ENCODE results near the gene MAN1A2.

Gene MAN1A2

DNA sequence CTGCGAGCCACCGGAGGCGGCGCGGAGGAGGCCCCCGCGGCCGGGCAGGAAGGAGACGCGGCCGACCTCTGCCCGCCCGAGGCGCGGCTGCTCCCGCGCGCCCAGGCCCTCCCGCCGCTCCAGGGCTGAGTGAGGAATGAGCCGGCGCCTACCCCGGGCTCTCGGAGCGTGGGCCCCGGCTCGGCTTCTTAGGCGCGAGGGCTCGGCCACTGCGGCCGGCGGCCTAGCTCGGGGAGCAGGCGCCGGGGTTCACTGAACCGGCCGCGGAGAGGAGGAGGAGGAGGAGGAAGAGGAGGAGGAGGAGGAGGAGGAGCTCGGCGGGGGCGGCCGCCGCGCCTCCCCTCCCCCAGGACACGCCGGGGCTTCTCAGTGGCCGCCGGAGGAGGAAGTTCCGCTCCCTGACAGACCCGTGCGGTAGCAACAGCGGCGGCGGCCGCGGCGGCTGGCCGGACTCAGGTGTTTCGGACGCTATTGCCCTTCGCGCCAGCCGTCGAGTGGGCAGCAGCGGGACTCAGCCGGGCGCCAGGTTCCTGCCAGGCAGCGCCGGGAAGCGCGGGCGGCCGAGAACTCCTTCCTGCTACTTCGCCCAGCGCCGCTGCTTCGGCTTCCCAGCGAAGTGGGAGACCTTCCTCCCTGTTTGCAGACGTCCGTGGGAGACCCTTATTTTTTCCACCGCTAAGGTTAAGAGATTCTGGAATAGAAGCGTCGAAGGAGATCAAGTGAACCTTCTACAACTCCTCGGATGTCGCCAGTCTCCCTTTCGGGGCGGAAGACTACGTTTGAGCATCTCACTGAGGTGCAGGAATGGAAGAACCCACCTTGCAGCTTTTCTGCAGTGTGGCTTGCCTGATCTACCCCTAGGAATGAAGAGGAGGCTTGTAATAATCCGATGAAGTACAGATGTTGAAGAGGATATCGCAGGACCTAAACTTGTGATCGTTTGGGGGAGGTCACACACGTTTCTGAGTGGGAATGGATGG lies at the start of gene MAN1A2:
Gene MAN1A2 (plus strand): TSS at position 404 of the 980 bp plus-strand sequence. CDS start 735 bp downstream, outside the sequence.
- POLR2A ChIA-PET = interaction anchor here (0.8 to 1.8 kb wide), 4 partner anchors 9 to 77 kb away, joined by 3 to 9 read pairs (median 6); no protein-coding TSS in a partner anchor
- H3K9me3 ChIP-seq (ENCODE audit: control insufficient read depth, insufficient read depth, low read depth, low read length) = no peaks in the 10 kb centered on the region
- no peaks in the 10 kb centered on the region for H3K36me3 ChIP-seq (ENCODE audit: control insufficient read depth in 2 of 2, insufficient read depth in 1 of 2, low read length in 2 of 2)
- peak within 1 kb of the TSS; percentile 94 for H3K27ac ChIP-seq (ENCODE audit: extremely low read depth, low read depth, low read length)
- 0 out of 2 replicates have a peak, but pooled peaks cover 3% of the 10 kb centered on the region for H3K4me1 ChIP-seq (ENCODE audit: control insufficient read depth, insufficient read depth, low read length)
- peak within 1 kb of the TSS; percentile 88 for H3K4me3 ChIP-seq (ENCODE audit: low read depth, low read length)
- CTCF ChIA-PET = interaction anchor here (0.7 to 0.8 kb wide), 2 partner anchors 162 to 204 kb away, joined by 3 to 4 read pairs; no protein-coding TSS in a partner anchor
- TF ChIP-seq, protein P1, sequence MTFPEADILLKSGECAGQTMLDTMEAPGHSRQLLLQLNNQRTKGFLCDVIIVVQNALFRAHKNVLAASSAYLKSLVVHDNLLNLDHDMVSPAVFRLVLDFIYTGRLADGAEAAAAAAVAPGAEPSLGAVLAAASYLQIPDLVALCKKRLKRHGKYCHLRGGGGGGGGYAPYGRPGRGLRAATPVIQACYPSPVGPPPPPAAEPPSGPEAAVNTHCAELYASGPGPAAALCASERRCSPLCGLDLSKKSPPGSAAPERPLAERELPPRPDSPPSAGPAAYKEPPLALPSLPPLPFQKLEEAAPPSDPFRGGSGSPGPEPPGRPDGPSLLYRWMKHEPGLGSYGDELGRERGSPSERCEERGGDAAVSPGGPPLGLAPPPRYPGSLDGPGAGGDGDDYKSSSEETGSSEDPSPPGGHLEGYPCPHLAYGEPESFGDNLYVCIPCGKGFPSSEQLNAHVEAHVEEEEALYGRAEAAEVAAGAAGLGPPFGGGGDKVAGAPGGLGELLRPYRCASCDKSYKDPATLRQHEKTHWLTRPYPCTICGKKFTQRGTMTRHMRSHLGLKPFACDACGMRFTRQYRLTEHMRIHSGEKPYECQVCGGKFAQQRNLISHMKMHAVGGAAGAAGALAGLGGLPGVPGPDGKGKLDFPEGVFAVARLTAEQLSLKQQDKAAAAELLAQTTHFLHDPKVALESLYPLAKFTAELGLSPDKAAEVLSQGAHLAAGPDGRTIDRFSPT (tag by site-specific recombination; IDR thresholded peaks at IDR 0.05) = peak; percentile 80
- TF ChIP-seq ZSCAN30 (tag by site-specific recombination; IDR thresholded peaks at IDR 0.05) = peak; percentile 86
- TF ChIP-seq KLF8 (tag by site-specific recombination; IDR thresholded peaks at IDR 0.05) = peak; percentile 67; the same call in 1 of the 2 replicates
- TF ChIP-seq SP2 (tag by site-specific recombination; IDR thresholded peaks at IDR 0.05) = peak; percentile 77
- TF ChIP-seq ZBTB1 (tag by site-specific recombination; IDR thresholded peaks at IDR 0.05) = no peak
- TF ChIP-seq ZNF239 (tag by site-specific recombination; IDR thresholded peaks at IDR 0.05) = no peak
- TF ChIP-seq ZBTB20 (tag by site-specific recombination; IDR thresholded peaks at IDR 0.05) = peak; percentile 62
- TF ChIP-seq ZNF202 (tag by site-specific recombination; IDR thresholded peaks at IDR 0.05; ENCODE audit: borderline replicate concordance) = no peak
- no peak for TF ChIP-seq SCRT1 (tag by site-specific recombination; IDR thresholded peaks at IDR 0.05; ENCODE audit: borderline replicate concordance)
- TF ChIP-seq ZNF707 (tag by site-specific recombination; IDR thresholded peaks at IDR 0.05) = no peak
- no peak for TF ChIP-seq YY1 (tag by site-specific recombination; IDR thresholded peaks at IDR 0.05)
- TF ChIP-seq EGR2 (tag by site-specific recombination; IDR thresholded peaks at IDR 0.05; ENCODE audit: low read depth) = peak; percentile 94
- TF ChIP-seq ZNF121 (tag by site-specific recombination; IDR thresholded peaks at IDR 0.05) = no peak
- peak; percentile 41 for TF ChIP-seq SP7 (tag by site-specific recombination; IDR thresholded peaks at IDR 0.05)
- TF ChIP-seq, protein P2, sequence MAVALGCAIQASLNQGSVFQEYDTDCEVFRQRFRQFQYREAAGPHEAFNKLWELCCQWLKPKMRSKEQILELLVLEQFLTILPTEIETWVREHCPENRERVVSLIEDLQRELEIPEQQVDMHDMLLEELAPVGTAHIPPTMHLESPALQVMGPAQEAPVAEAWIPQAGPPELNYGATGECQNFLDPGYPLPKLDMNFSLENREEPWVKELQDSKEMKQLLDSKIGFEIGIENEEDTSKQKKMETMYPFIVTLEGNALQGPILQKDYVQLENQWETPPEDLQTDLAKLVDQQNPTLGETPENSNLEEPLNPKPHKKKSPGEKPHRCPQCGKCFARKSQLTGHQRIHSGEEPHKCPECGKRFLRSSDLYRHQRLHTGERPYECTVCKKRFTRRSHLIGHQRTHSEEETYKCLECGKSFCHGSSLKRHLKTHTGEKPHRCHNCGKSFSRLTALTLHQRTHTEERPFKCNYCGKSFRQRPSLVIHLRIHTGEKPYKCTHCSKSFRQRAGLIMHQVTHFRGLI (tag by site-specific recombination; IDR thresholded peaks at IDR 0.05) = 0 out of 2 replicates have a peak, but pooled peaks have one; percentile 46
- TF ChIP-seq SALL2 (tag by site-specific recombination; IDR thresholded peaks at IDR 0.05; ENCODE audit: borderline replicate concordance) = no peak
- TF ChIP-seq, protein P3, sequence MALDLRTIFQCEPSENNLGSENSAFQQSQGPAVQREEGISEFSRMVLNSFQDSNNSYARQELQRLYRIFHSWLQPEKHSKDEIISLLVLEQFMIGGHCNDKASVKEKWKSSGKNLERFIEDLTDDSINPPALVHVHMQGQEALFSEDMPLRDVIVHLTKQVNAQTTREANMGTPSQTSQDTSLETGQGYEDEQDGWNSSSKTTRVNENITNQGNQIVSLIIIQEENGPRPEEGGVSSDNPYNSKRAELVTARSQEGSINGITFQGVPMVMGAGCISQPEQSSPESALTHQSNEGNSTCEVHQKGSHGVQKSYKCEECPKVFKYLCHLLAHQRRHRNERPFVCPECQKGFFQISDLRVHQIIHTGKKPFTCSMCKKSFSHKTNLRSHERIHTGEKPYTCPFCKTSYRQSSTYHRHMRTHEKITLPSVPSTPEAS (tag by site-specific recombination; IDR thresholded peaks at IDR 0.05) = no peak
- TF ChIP-seq GLI4 (tag by site-specific recombination; IDR thresholded peaks at IDR 0.05) = no peak
- TF ChIP-seq ZNF514 (tag by site-specific recombination; IDR thresholded peaks at IDR 0.05) = no peak
- TF ChIP-seq ZNF76 (tag by site-specific recombination; IDR thresholded peaks at IDR 0.05; ENCODE audit: borderline replicate concordance, low read depth) = peak; percentile 44; the same call in 1 of the 2 replicates
- peak; percentile 60; the same call in 1 of the 2 replicates for TF ChIP-seq ZNF24 (tag by site-specific recombination; IDR thresholded peaks at IDR 0.05)
- 0 out of 2 replicates have a peak, but pooled peaks have one; percentile 16 for TF ChIP-seq ZBTB7A (tag by site-specific recombination; IDR thresholded peaks at IDR 0.05; ENCODE audit: low read depth)
- no peak for TF ChIP-seq FEZF1 (tag by site-specific recombination; IDR thresholded peaks at IDR 0.05)
- peak; percentile 67; the same call in 1 of the 2 replicates for TF ChIP-seq ZNF366 (tag by site-specific recombination; conservative IDR thresholded peaks at IDR 0.05)
- TF ChIP-seq ZNF530 (tag by site-specific recombination; IDR thresholded peaks at IDR 0.05; ENCODE audit: low read depth) = no peak
- TF ChIP-seq ZFP69B (tag by site-specific recombination; IDR thresholded peaks at IDR 0.05) = peak; percentile 50
- TF ChIP-seq ZEB2 (tag by site-specific recombination; IDR thresholded peaks at IDR 0.05) = peak; percentile 82
- no peak for TF ChIP-seq ZNF223 (tag by site-specific recombination; IDR thresholded peaks at IDR 0.05)
- no peak for TF ChIP-seq TRIM28 (IDR thresholded peaks at IDR 0.05; ENCODE audit: borderline replicate concordance, low read length)
- TF ChIP-seq ZFP37 (tag by site-specific recombination; IDR thresholded peaks at IDR 0.05) = no peak
- TF ChIP-seq, protein P4, sequence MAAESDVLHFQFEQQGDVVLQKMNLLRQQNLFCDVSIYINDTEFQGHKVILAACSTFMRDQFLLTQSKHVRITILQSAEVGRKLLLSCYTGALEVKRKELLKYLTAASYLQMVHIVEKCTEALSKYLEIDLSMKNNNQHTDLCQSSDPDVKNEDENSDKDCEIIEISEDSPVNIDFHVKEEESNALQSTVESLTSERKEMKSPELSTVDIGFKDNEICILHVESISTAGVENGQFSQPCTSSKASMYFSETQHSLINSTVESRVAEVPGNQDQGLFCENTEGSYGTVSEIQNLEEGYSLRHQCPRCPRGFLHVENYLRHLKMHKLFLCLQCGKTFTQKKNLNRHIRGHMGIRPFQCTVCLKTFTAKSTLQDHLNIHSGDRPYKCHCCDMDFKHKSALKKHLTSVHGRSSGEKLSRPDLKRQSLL (tag by site-specific recombination; IDR thresholded peaks at IDR 0.05) = no peak
- TF ChIP-seq ZNF169 (tag by site-specific recombination; IDR thresholded peaks at IDR 0.05) = no peak
- peak; percentile 70 for TF ChIP-seq ZBTB8A (tag by site-specific recombination; IDR thresholded peaks at IDR 0.05)
